Mucosa of gallbladder (tissue), 1 donor: ENCODE measurements around the gene CNGA4. TPM values are rescaled to one million over a fixed set of nuclear protein-coding genes. Genes with fewer than 3 reads are reported as not detected.
"Not testable (repeated sequence)": the region's sequence is repeated elsewhere in the genome, so short reads cannot be mapped to it uniquely, and the experiment has no call there.

Source experiments
- DNase-seq: peaks from one replicate; pipeline ENCODE4 v3.0.0-alpha.2; 2020; ENCODE audit warnings: low spot score
- total RNA-seq: library from RNA; stranded (reverse); gene quantifications from one replicate; pipeline ENCODE4 v1.2.1, GENCODE V29; 2021
- donor health status: DM: no; HTN: no; CAD: no.

The CNGA4 gene
- total RNA-seq, 1 donor from 2014 or later: 0.26 TPM

- DNase-seq: no peak
These were observed 29.9 kb downstream of the CNGA4 start for GRCh38 chr11:6268820-6269219.

- DNase-seq: no peak
These were observed 31.1 kb downstream of the CNGA4 start for GRCh38 chr11:6269994-6270393.

- DNase-seq: no peak
These were observed 31.8 kb downstream of the CNGA4 start for GRCh38 chr11:6270584-6271246.

- DNase-seq: no peak
These were observed 32.7 kb downstream of the CNGA4 start for GRCh38 chr11:6271598-6271997.

- DNase-seq: no peak
These were observed 34.3 kb downstream of the CNGA4 start for GRCh38 chr11:6273188-6273587.

- DNase-seq: not testable (repeated sequence)
These were observed 41.9 kb downstream of the CNGA4 start for GRCh38 chr11:6280809-6281208.

GRCh38 chr11:6283453-6284023 lies 44.6 kb downstream of the CNGA4 start:
- no peak for DNase-seq

- no peak for DNase-seq
These were observed 45.4 kb downstream of the CNGA4 start for GRCh38 chr11:6284250-6284649.

GRCh38 chr11:6285019-6285418 lies 46.1 kb downstream of the CNGA4 start:
- DNase-seq: no peak

Other genes with a start within 250 kb of the CNGA4 start
- gene OR56A4, start 232.1 kb upstream of the CNGA4 start, total RNA-seq: 0.06 TPM
- 0.03 TPM for gene OR56A1, start 208.3 kb upstream of the CNGA4 start, total RNA-seq
- not detected for gene OR56B4, start 131.4 kb upstream of the CNGA4 start, total RNA-seq
- gene OR52B2, start 68.8 kb upstream of the CNGA4 start, total RNA-seq: not detected
- not detected for gene OR52W1, start 39.9 kb upstream of the CNGA4 start, total RNA-seq
- gene C11orf42, start 33.5 kb upstream of the CNGA4 start, total RNA-seq: not detected
- gene FHIP1B, start 4.5 kb upstream of the CNGA4 start, total RNA-seq: 65.4 TPM
- gene CCKBR, start 20.7 kb downstream of the CNGA4 start, total RNA-seq: 0.55 TPM
- 16.3 TPM for gene CAVIN3, start 81.4 kb downstream of the CNGA4 start, total RNA-seq
- 69.7 TPM for gene SMPD1, start 151.4 kb downstream of the CNGA4 start, total RNA-seq
- gene APBB1, start 180.0 kb downstream of the CNGA4 start, total RNA-seq: 45.1 TPM
- 5.2 TPM for gene HPX, start 201.9 kb downstream of the CNGA4 start, total RNA-seq
- gene TRIM3, start 234.9 kb downstream of the CNGA4 start, total RNA-seq: 43.0 TPM
- 52.5 TPM for gene ARFIP2, start 242.2 kb downstream of the CNGA4 start, total RNA-seq
- gene TIMM10B, start 242.4 kb downstream of the CNGA4 start, total RNA-seq: 53.9 TPM